Ovary (tissue), 9 donors: Measurements from ENCODE around the gene SLC11A1. TPM values are rescaled to one million over a fixed set of nuclear protein-coding genes. Genes with fewer than 3 reads are reported as not detected.

Experiments used
- DNase-seq, 5 donors: peaks; one replicate each; pipeline ENCODE4 v3.0.0-alpha.2; 2019 to 2020
- H3K27ac ChIP-seq, 2 donors: fragments of 200-600 bp; one replicate each; pipeline versions ENCODE4 v1.5.1 to v1.8.0; 2019 to 2022
- H3K27me3 ChIP-seq: fragments of 200-600 bp; one replicate; pipeline ENCODE4 v1.8.0; 2022
- H3K36me3 ChIP-seq: fragments of 200-600 bp; sonication (generic); one replicate; pipeline ENCODE4 v1.5.1; 2019
- H3K4me1 ChIP-seq: one replicate; pipeline ENCODE4 v1.8.1; 2013; ENCODE audit warnings: mild to moderate bottlenecking, moderate library complexity; ENCODE audit not compliant: insufficient read depth
- H3K4me3 ChIP-seq: fragments of 200-600 bp; sonication (generic); one replicate; pipeline ENCODE4 v1.5.1; 2017
- H3K9me3 ChIP-seq, 2 donors: fragments of 200-600 bp in 1 of 2; sonication (generic) in 1 of 2; one replicate each; pipeline versions ENCODE4 v1.5.1 to v1.8.1; 2013 to 2019; ENCODE audit warnings: mild to moderate bottlenecking in 1 of 2, moderate library complexity in 1 of 2
- EP300 ChIP-seq: sonication (generic); formaldehyde crosslinking; IDR thresholded peaks from one replicate; pipeline ENCODE4 v1.6.1; 2017; ENCODE audit warnings: antibody characterized with exemption
- POLR2A ChIP-seq: fragments of 450-650 bp; IDR thresholded peaks from one replicate; pipeline ENCODE4 v1.6.1; 2017; ENCODE audit warnings: antibody characterized with exemption, mild to moderate bottlenecking, moderate library complexity
- WGBS, 3 donors: extraction: QIAGEN DNeasy Blood & Tissue Kit in 1 of 3; methylation state at CpG; one replicate each; pipeline versions ENCODE4 v1.1.5 to v1.1.7; 2013 to 2017; 5-methylcytosine and 5-hydroxymethylcytosine counted together
- intact Hi-C, 4 donors: fragments of 100-400 bp; cut with DNase I; formaldehyde crosslinking; loops; one replicate each; pipeline versions ENCODE4 v1.11.0 to v1.15.1; 2022 to 2023
- polyA plus RNA-seq, 2 donors: library from polyadenylated mRNA; stranded (reverse); fragments of 200-250 nt in 1 of 2; fragments of 350-450 nt in 1 of 2; fragmentation: Illumina TruSeq in 1 of 2; extraction: RNeasy Lipid Tissue Mini Kit (QIAGEN cat#74804) in 1 of 2; gene quantifications; one replicate each; pipeline ENCODE4 v1.2.3, GENCODE V29; 2013 to 2014
- total RNA-seq, 7 donors: library from RNA; depleted of rRNA in 2 of 7; stranded (reverse); fragments of >200 nt in 2 of 7; fragmentation: NEBNext Ultra II Directional in 3 of 7; extraction: Animal tissue kit (Norgen Biotek cat#: 25700) in 3 of 7; gene quantifications; one replicate each; pipeline versions ENCODE4 v1.1.0 to v1.2.4, GENCODE V29; 2016 to 2023
- TF ChIP-seq, protein P1 (sequence below), 3 donors: fragments of 450-650 bp in 2 of 3; fragments of 200-600 bp in 1 of 3; IDR thresholded peaks; one replicate each; pipeline versions ENCODE4 v1.5.1 to v1.8.0; 2016 to 2022; ENCODE audit warnings: antibody characterized with exemption in 3 of 3, mild to moderate bottlenecking in 1 of 3
- donor health status: DM: no; HTN: no; CAD: no; lungs with moderate emphysema.
- donor health status: DM: no; HTN: no; CAD: no.
- donor health status: Bipolar disorder and iron deficiency.
- donor health status: DM: yes; HTN: yes; CAD: no.
- donor health status: DM: no; HTN: no; CAD: no.
- donor health status: DM: yes; HTN: yes; CAD: no.

SLC11A1 gene
- total and polyA plus RNA-seq, 9 donors = 0.83 to 28.9 (median 5.4) TPM

- Histone ChIP-seq H3K36me3 (no peaks in the 10 kb centered on the region), H3K4me1 (no peaks in the 10 kb centered on the region), H3K9me3 (no peaks in the 10 kb centered on the region), H3K4me3 (no peak within 1 kb of the TSS), H3K27ac (no peak within 1 kb of the TSS), H3K27me3 (no peaks in the 10 kb centered on the region)
- intact Hi-C loops = no loop called here
- DNase-seq = no peak
- 86% methylated on average over 9 of the region's 9 CpGs for WGBS, 3 donors
- TF ChIP-seq EP300 (no peak), POLR2A (no peak)
- TF ChIP-seq, protein P1, sequence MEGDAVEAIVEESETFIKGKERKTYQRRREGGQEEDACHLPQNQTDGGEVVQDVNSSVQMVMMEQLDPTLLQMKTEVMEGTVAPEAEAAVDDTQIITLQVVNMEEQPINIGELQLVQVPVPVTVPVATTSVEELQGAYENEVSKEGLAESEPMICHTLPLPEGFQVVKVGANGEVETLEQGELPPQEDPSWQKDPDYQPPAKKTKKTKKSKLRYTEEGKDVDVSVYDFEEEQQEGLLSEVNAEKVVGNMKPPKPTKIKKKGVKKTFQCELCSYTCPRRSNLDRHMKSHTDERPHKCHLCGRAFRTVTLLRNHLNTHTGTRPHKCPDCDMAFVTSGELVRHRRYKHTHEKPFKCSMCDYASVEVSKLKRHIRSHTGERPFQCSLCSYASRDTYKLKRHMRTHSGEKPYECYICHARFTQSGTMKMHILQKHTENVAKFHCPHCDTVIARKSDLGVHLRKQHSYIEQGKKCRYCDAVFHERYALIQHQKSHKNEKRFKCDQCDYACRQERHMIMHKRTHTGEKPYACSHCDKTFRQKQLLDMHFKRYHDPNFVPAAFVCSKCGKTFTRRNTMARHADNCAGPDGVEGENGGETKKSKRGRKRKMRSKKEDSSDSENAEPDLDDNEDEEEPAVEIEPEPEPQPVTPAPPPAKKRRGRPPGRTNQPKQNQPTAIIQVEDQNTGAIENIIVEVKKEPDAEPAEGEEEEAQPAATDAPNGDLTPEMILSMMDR (IDR thresholded peaks at IDR 0.05) = no peak
These were observed 36.8 kb downstream of the SLC11A1 start, which contains the start of gene VIL1 for GRCh38 chr2:218418717-218419458. Gene VIL1, plus strand, starts transcription at chr2:218419123. Its CDS starts 4,656 bp downstream, at chr2:218423779.

GRCh38 chr2:218419630-218420216, 37.6 kb downstream of the SLC11A1 start:
- H3K4me1 ChIP-seq = no peaks in the 10 kb centered on the region
- WGBS, 3 donors = 77 to 80% (median 79%) methylated on average over 7 of the region's 7 CpGs
- H3K36me3 ChIP-seq = no peaks in the 10 kb centered on the region
- no peaks in the 10 kb centered on the region for H3K9me3 ChIP-seq
- H3K27ac ChIP-seq = no peak overlapping the region
- intact Hi-C loops = no loop called here
- no peak for DNase-seq
- H3K4me3 ChIP-seq = no peak overlapping the region
- no peak for TF ChIP-seq POLR2A
- TF ChIP-seq, protein P1 (IDR thresholded peaks at IDR 0.05) = no peak
- TF ChIP-seq EP300 = no peak
- H3K27me3 ChIP-seq = no peaks in the 10 kb centered on the region

DNA sequence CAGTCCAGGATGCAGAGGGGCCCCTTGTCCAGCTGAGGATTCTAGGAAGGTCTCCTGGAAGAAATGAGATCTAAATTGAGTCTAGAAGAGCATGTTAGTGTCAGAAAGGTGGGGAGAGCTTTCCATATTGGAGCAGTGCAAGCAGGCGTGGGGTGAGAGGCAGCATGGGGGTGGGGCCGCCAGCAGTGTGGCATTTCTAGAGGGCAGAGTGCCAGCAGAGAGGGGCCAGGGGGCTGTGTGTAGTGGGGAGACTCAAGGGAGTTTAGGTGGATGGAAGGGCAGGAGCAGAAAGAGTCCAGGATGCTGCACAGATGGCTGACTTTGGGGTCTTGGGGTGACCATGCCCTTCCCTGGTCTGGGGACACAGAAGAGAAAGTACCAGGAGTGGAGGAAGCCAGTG, 39.0 kb downstream of the SLC11A1 start:
- Histone ChIP-seq H3K27me3 (no peaks in the 10 kb centered on the region), H3K9me3 (no peaks in the 10 kb centered on the region), H3K36me3 (no peaks in the 10 kb centered on the region), H3K4me1 (no peaks in the 10 kb centered on the region), H3K4me3 (no peak overlapping the region), H3K27ac (no peak overlapping the region)
- no peak for DNase-seq
- intact Hi-C loops = no loop called here
- WGBS, 3 donors = 89 to 94% (median 90%) methylated on average over 2 of the region's 2 CpGs
- TF ChIP-seq EP300 = no peak
- TF ChIP-seq POLR2A = no peak
- TF ChIP-seq, protein P1 (IDR thresholded peaks at IDR 0.05) = no peak

DNA sequence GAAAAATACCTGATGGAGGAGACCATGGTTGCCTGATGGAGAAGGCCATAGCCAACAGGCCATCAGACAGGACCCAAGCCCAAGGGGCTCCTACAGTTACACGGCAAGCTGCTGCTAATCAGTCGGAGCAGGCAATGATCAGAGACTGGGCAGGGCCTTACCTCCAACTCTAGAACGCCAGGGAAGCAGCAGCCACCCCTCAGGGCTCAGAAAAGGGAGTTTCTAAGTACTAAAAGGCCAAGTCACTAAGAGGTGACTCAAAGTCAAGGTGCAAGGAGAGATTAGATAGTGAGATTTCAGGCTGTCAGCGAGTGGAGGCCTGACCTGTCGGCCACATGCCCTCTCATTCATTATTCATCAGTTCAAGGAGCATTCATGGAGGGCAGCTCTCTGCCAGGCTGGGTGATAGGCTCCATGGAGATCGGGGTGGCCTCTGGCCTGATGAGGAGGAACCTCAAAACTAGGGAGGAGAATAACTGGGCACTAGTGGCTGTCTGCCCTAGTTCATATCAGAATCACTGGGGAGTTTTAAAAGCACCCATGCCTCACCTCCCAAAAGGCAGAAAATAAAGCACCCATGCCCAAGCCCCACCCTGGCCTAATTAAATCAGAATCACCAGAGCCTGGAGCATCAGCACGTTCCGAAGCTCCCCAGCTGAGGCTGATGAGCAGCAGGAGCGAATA, 40.5 kb downstream of the SLC11A1 start:
- intact Hi-C loops = no loop called here
- H3K9me3 ChIP-seq = no peaks in the 10 kb centered on the region
- 82 to 87% (median 84%) methylated on average over 9 of the region's 9 CpGs for WGBS, 3 donors
- no peak for DNase-seq
- no peak overlapping the region for H3K27ac ChIP-seq
- H3K27me3 ChIP-seq = no peaks in the 10 kb centered on the region
- TF ChIP-seq POLR2A (no peak), EP300 (no peak)
- TF ChIP-seq, protein P1 (IDR thresholded peaks at IDR 0.05) = no peak
- no peak overlapping the region for H3K4me3 ChIP-seq
- H3K4me1 ChIP-seq = no peaks in the 10 kb centered on the region
- H3K36me3 ChIP-seq = no peaks in the 10 kb centered on the region
